Natural killer cell treated with Interleukin-12 subunit alpha and Interleukin-12 subunit beta and Interleukin-15 and Interleukin-18, amount 100 ng/mL, for 72 hours (primary cell): Measurements from ENCODE around the gene PAX5. TPM values are rescaled to one million over a fixed set of nuclear protein-coding genes. Genes with fewer than 3 reads are reported as not detected.

Experiments used
- ATAC-seq, 2 donors: fragments of 150-1000 bp; cut with Tn5 transposase in 1 of 2; sonication (Bioruptor Pico), chemical (Tn5 transposase) in 1 of 2; 2 replicates each; pipeline ENCODE4 v1.10.0; 2021
- DNase-seq: peaks from one replicate; pipeline ENCODE4 v3.0.0; 2022; ENCODE audit warnings: low spot score
- H3K27ac Mint-ChIP-seq, 2 donors: 1 replicate in 1 of 2; 2 replicates in 1 of 2; pipeline ENCODE4 v1.8.0; 2022; ENCODE audit warnings: mixed read lengths in 2 of 2, mild to moderate bottlenecking in 1 of 2, moderate library complexity in 1 of 2
- H3K27me3 Mint-ChIP-seq, 2 donors: 1 replicate in 1 of 2; 2 replicates in 1 of 2; pipeline ENCODE4 v1.8.0; 2022; ENCODE audit warnings: mixed read lengths in 2 of 2
- H3K36me3 Mint-ChIP-seq: one replicate; pipeline ENCODE4 v1.8.0; 2022; ENCODE audit warnings: mixed read lengths
- H3K4me1 Mint-ChIP-seq, 2 donors: 1 replicate in 1 of 2; 2 replicates in 1 of 2; pipeline ENCODE4 v1.8.0; 2022; ENCODE audit warnings: low read depth in 2 of 2, mixed read lengths in 2 of 2, mild to moderate bottlenecking in 1 of 2
- H3K4me3 Mint-ChIP-seq: one replicate; pipeline ENCODE4 v1.8.0; 2022; ENCODE audit warnings: mixed read lengths
- H3K9me3 Mint-ChIP-seq: 2 replicates; pipeline ENCODE4 v1.8.0; 2022; ENCODE audit warnings: mixed read lengths
- total RNA-seq, 2 donors: library from RNA; stranded (reverse); gene quantifications; one replicate each; pipeline ENCODE4 v1.2.3, GENCODE V29; 2022

Gene PAX5
- total RNA-seq, 2 donors from 2014 or later, result 0.29 to 2.1 TPM

DNA sequence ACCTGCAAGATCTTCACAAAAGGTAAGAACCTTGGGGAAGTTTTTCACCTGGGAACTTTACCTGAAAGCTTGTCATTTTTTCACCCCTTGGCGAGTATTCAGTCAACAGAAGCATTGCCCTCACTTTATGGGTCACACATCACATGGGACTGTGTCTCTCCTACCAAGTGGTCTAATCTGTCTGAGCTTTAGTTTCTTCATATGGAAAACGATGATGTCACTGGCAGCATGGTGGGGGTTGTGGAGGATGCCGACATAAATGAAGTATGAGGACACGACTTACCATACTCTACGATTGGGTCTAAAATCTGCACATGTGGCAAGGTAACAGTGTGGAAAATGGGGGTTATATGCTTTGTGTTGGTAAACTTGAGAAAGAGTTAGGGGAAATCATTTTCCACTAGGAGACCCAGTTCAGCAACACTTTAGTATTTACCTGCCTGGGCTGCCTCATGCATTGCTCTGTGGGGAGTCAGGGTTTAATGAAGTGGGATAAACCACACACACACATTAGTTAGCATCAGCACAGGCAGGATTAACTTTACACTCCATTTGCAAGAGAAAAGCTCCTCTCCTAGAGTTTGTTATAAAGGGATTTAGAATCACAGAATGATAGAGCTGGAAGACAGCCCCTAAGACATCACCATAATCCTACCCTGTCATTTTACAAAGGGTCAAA lies 19.8 kb upstream of the PAX5 start:
- no peak overlapping the region for H3K27ac Mint-ChIP-seq
- no peak overlapping the region for H3K4me3 Mint-ChIP-seq
- no peaks in the 10 kb centered on the region for H3K9me3 Mint-ChIP-seq
- peaks cover 40 to 52% of the 10 kb centered on the region in 2 donors for H3K27me3 Mint-ChIP-seq
- H3K36me3 Mint-ChIP-seq, result no peaks in the 10 kb centered on the region
- DNase-seq (no peak), ATAC-seq (no peak)
- no peaks in the 10 kb centered on the region for H3K4me1 Mint-ChIP-seq

DNA sequence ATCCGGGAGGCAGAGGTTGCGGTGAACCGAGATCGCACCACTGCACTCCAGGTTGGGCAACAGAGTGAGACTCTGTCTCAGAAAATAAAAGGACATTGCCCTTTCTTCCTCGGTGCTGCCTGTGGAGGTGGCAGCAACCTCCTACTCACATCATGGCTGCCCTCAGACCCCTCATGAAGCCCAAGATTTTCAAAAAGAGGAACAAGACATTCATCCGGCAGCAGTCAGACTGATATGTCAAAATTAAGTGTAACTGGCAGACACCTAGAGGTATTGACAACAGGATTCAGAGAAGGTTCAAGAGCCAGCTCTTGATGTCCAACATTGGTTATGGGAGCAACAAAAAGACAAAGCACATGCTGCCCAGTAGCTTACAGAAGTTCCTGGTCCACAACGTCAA lies 12.6 kb upstream of the PAX5 start:
- Mint-ChIP-seq H3K4me1 (no peaks in the 10 kb centered on the region), H3K27ac (no peak overlapping the region), H3K27me3 (peaks cover 35 to 48% of the 10 kb centered on the region in 2 donors), H3K4me3 (no peak overlapping the region), H3K9me3 (no peaks in the 10 kb centered on the region), H3K36me3 (no peaks in the 10 kb centered on the region)
- ATAC-seq (no peak), DNase-seq (no peak)

- Mint-ChIP-seq H3K27me3 (peaks cover 43 to 71% of the 10 kb centered on the region in 2 donors), H3K4me3 (no peak overlapping the region), H3K27ac (no peak overlapping the region), H3K36me3 (no peaks in the 10 kb centered on the region), H3K4me1 (peaks cover 0 to under 1% of the 10 kb centered on the region in 2 donors), H3K9me3 (no peaks in the 10 kb centered on the region)
- no peak for DNase-seq
- no peak for ATAC-seq
These were observed 8.4 kb upstream of the PAX5 start for GRCh38 chr9:37042421-37042820.

DNA sequence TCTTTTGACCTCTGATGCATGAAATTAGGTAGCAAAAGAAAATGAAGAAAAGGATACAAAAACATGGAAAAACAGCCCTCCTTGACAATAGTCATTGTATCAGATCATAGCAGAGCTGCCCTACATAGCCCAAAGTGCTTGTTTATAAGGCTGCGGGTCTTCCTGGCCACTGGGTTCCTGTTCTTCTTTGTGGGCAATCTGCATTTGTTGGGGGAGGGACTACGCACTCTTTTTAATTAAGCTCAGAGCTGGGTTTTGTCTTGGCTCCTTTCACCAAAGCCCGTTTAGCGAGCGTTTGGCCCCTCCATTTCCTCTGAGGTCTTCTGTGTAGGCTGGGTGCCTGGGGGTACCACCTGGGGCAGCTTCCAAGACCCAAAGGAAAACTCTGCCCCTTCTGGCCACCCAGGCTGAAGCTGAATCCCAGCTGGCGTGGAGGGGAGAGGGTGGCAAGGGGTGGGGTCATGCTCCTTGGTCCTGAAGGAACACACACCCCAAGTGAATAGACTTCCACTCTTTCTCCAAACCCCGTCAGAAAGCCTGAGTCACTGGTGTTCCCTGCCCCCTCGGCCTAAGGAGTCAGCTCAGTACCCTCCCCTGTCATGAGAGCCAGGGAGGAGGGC lies 6.5 kb upstream of the PAX5 start:
- H3K36me3 Mint-ChIP-seq, result peaks cover 14% of the 10 kb centered on the region
- H3K4me3 Mint-ChIP-seq, result no peak overlapping the region
- DNase-seq (no peak), ATAC-seq (no peak)
- H3K27ac Mint-ChIP-seq, result no peak overlapping the region
- peaks cover 12 to 15% of the 10 kb centered on the region in 2 donors for H3K4me1 Mint-ChIP-seq
- H3K27me3 Mint-ChIP-seq, result peaks cover 46 to 76% of the 10 kb centered on the region in 2 donors
- peaks cover 4% of the 10 kb centered on the region for H3K9me3 Mint-ChIP-seq

DNA sequence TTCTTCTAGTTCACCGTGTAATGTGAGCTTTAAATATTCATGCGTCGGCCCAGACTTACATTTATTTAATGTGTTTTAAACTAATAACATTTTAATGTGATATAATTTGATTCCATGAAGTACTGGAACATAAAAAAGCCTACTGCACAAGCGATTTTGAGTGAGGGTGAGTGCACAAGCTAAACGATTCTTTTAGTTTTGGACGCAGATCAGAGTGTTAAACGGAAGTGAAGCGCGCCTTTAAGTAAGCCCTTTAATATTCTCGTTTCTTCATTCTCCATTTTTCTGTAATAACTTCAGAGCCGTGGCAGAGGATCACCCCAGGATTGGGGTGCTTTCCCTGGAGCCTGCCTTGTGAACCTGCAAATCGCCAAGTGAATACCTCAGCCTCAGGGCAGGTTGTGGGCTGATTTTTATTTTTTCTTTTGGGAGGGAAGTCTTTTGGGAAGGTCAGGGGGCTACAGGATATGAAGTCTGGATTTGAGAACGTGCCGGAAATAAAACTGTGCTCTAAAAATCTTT lies 4.9 kb upstream of the PAX5 start:
- Mint-ChIP-seq H3K4me3 (no peak overlapping the region), H3K27ac (no peak overlapping the region), H3K27me3 (peaks cover 43 to 74% of the 10 kb centered on the region in 2 donors), H3K9me3 (peaks cover 4% of the 10 kb centered on the region), H3K4me1 (peaks cover 16% of the 10 kb centered on the region in 2 donors), H3K36me3 (peaks cover 14% of the 10 kb centered on the region)
- DNase-seq, result no peak
- no peak for ATAC-seq

- no peak overlapping the region for H3K27ac Mint-ChIP-seq
- peaks cover 14% of the 10 kb centered on the region for H3K36me3 Mint-ChIP-seq
- ATAC-seq, result no peak
- H3K27me3 Mint-ChIP-seq, result peaks cover 41 to 74% of the 10 kb centered on the region in 2 donors
- peak overlapping the region; percentile 46 for H3K4me3 Mint-ChIP-seq
- no peak for DNase-seq
- H3K4me1 Mint-ChIP-seq, result peaks cover 16 to 17% of the 10 kb centered on the region in 2 donors
- peaks cover 4% of the 10 kb centered on the region for H3K9me3 Mint-ChIP-seq
These were observed 4.4 kb upstream of the PAX5 start for GRCh38 chr9:37038302-37038942.

- Mint-ChIP-seq H3K36me3 (peaks cover 14% of the 10 kb centered on the region), H3K4me3 (peak overlapping the region; percentile 86), H3K4me1 (peaks cover 16 to 17% of the 10 kb centered on the region in 2 donors), H3K27ac (no peak overlapping the region), H3K9me3 (peaks cover 4% of the 10 kb centered on the region), H3K27me3 (peaks cover 44 to 74% of the 10 kb centered on the region in 2 donors)
- no peak for ATAC-seq
- no peak for DNase-seq
These were observed 3.6 kb upstream of the PAX5 start for GRCh38 chr9:37037503-37038301.

- ATAC-seq, result peak; percentile 71 to 78
- Mint-ChIP-seq H3K27me3 (peaks cover 48 to 74% of the 10 kb centered on the region in 2 donors), H3K36me3 (peaks cover 14% of the 10 kb centered on the region), H3K4me3 (peak overlapping the region; percentile 86), H3K27ac (no peak overlapping the region), H3K4me1 (peaks cover 16 to 17% of the 10 kb centered on the region in 2 donors), H3K9me3 (peaks cover 4% of the 10 kb centered on the region)
- DNase-seq, result no peak
These were observed 2.9 kb upstream of the PAX5 start for GRCh38 chr9:37036776-37037502.

GRCh38 chr9:37036371-37036775 lies 2.3 kb upstream of the PAX5 start:
- H3K27ac Mint-ChIP-seq, result peak overlapping the region in 1 of 2 donors; percentile 1
- H3K36me3 Mint-ChIP-seq, result peaks cover 14% of the 10 kb centered on the region
- H3K27me3 Mint-ChIP-seq, result peaks cover 50 to 74% of the 10 kb centered on the region in 2 donors
- ATAC-seq, result peak in 1 of 2 donors; percentile 36
- H3K9me3 Mint-ChIP-seq, result peaks cover 4% of the 10 kb centered on the region
- no peak for DNase-seq
- peak overlapping the region; percentile 86 for H3K4me3 Mint-ChIP-seq
- H3K4me1 Mint-ChIP-seq, result peaks cover 16 to 17% of the 10 kb centered on the region in 2 donors

DNA sequence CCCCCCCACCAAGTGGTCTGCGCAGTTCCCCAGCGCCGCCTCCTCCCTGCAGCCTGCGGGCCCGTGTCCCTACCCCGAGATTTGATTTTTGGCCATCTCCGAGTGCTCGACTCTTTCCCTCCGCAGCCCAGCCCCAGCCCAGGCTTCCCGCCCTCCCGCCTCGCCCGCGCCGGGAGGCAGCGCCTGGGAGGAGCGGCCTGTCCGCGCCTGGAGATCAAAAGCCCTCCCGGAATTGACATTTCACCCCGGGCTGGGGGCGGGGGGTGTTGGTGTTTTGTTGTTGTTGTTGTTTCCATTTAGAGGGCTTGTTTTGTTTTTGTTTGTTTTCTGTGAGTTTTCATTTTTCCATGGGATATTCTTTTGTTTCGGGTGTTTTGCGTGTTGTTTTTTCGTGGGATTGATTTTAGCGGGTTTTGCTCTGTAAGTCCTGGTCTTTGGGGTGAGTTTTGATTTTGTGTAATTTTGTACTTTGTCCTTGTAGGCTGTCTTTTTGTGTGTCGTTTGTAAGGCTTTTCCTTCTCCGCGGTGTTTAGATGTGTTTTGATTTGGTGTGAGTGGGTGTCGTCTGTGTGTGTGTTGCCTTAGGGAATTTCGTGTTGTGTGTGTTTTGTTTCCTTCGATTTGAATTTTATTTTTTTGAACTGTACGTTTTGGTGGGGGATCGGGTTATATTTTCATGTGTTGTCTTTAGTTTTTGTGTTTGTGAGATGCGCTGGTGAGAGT lies 1.7 kb upstream of the PAX5 start:
- peak overlapping the region; percentile 86 for H3K4me3 Mint-ChIP-seq
- DNase-seq, result no peak
- H3K36me3 Mint-ChIP-seq, result peaks cover 14% of the 10 kb centered on the region
- H3K4me1 Mint-ChIP-seq, result peaks cover 16 to 17% of the 10 kb centered on the region in 2 donors
- H3K27me3 Mint-ChIP-seq, result peaks cover 50 to 74% of the 10 kb centered on the region in 2 donors
- H3K27ac Mint-ChIP-seq, result peak overlapping the region in 1 of 2 donors; percentile 1
- peaks cover 4% of the 10 kb centered on the region for H3K9me3 Mint-ChIP-seq
- ATAC-seq, result no peak

DNA sequence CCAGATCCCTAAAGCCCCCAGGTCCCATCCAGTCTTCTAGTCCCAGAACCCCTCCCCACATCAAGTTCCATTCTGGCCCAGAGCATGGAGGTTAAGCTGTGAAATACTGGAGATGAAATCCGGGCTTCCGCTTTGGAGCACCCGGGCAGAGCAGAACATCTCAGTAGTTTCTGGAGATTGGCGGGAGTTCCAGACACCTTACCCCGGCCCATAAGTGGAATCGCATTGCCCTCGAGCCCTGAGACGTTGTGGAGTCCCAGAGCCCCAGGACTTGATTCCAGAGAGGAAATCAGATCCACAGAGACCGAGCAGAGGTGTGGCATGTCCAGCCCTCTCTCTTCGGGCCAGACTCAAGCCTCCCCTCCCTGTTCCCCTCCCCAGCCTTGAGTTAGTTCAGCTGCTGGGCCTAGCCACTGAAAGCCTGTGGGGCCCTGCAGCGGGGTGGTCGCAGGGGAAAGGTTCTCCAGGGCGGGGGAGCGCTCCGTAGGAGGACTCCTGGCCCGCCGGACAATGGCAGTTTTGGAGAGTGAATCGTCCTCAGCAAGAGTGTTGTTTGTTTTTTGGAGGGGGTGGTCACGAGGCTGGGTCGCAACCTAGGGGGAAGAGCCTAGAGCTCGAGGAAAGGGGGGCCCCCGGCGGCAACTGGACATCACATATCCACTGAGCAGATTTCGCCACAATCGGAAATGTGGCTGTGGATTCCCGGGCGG lies 1.0 kb upstream of the PAX5 start:
- H3K36me3 Mint-ChIP-seq, result peaks cover 14% of the 10 kb centered on the region
- no peak overlapping the region for H3K27ac Mint-ChIP-seq
- H3K4me3 Mint-ChIP-seq, result peak overlapping the region; percentile 86
- peaks cover 16 to 17% of the 10 kb centered on the region in 2 donors for H3K4me1 Mint-ChIP-seq
- ATAC-seq (no peak), DNase-seq (no peak)
- H3K9me3 Mint-ChIP-seq, result peaks cover 4% of the 10 kb centered on the region
- H3K27me3 Mint-ChIP-seq, result peaks cover 55 to 77% of the 10 kb centered on the region in 2 donors
